ENCODE measurements around the gene PPP2R5D. TPM values are rescaled to one million over a fixed set of nuclear protein-coding genes. Genes with fewer than 3 reads are reported as not detected.
A peak's percentile ranks its signal among the peaks of the same experiment; 100 is the strongest.

Gene PPP2R5D
- total RNA-seq, 1 experiment from 2014 or later: 53.5 TPM

GRCh38 chr6:43038727-43039126 lies 54.4 kb downstream of the PPP2R5D start:
- no peak overlapping the region for H4K8ac ChIP-seq (replicated peaks; ENCODE audit: insufficient read length, low read depth, low read length)
- no peaks in the 10 kb centered on the region for H3K79me1 ChIP-seq (ENCODE audit: insufficient read depth, low read depth, low read length, poor library complexity, severe bottlenecking)
- H3K4me2 ChIP-seq (ENCODE audit: insufficient read depth, insufficient read length, low read length): no peak overlapping the region
- no peak overlapping the region for H2BK12ac ChIP-seq (ENCODE audit: insufficient read length, low read depth, low read length)
- H3K14ac ChIP-seq (ENCODE audit: insufficient read depth, low read length): no peak overlapping the region
- H3K23ac ChIP-seq (ENCODE audit: insufficient read length, low read depth, low read length): no peak overlapping the region
- no peak overlapping the region for H3K4ac ChIP-seq (ENCODE audit: low read depth, low read length)
- no peak overlapping the region for H2BK5ac ChIP-seq (ENCODE audit: insufficient read length, low read length)
- H3T11ph ChIP-seq (ENCODE audit: low read length): no peak overlapping the region
- H2BK120ac ChIP-seq (ENCODE audit: low read depth, low read length, poor library complexity, severe bottlenecking): no peak overlapping the region
- H2BK20ac ChIP-seq (ENCODE audit: low read depth, low read length, poor library complexity, severe bottlenecking): no peak overlapping the region
- H4K91ac ChIP-seq (ENCODE audit: insufficient read length, low read depth, low read length): no peak overlapping the region
- Mint-ChIP-seq H3K27me3 (ENCODE audit: low read depth) (no peaks in the 10 kb centered on the region; the same call in none of the 2 replicates), H3K27ac (no peak overlapping the region; a peak in 2 of 7 replicates), H3K9me3 (no peaks in the 10 kb centered on the region; a peak in 1 of 5 replicates), H3K4me1 (no peaks in the 10 kb centered on the region), H3K4me3 (no peak overlapping the region; a peak in 1 of 5 replicates), H3K36me3 (ENCODE audit: insufficient read depth in 1 of 3, low read depth in 3 of 3) (peaks cover 35 to 84% (median 68%) of the 10 kb centered on the region in 3 experiments)
- H3K9me3 ChIP-seq (ENCODE audit: control insufficient read depth, low read depth, low read length): no peaks in the 10 kb centered on the region
- H2BK15ac ChIP-seq (ENCODE audit: low read depth, low read length): no peak overlapping the region
- no peaks in the 10 kb centered on the region for H3K79me2 ChIP-seq (ENCODE audit: insufficient read depth, low read length)
- H3K27me3 ChIP-seq (ENCODE audit: insufficient read depth, low read length): no peaks in the 10 kb centered on the region
- H4K5ac ChIP-seq (ENCODE audit: insufficient read length, low read depth, low read length): no peak overlapping the region
- no CpG with 5 or more reads among the region's 9 CpGs for WGBS (ENCODE audit: extremely low coverage, insufficient read length, low lambda C conversion rate)
- H2AK5ac ChIP-seq (ENCODE audit: insufficient read length, low read length): no peak overlapping the region
- no peaks in the 10 kb centered on the region for H3K4me1 ChIP-seq (ENCODE audit: insufficient read depth, low read length)
- no peak overlapping the region for H3K56ac ChIP-seq (ENCODE audit: insufficient read length, low read depth, low read length)
- H3K27ac ChIP-seq (ENCODE audit: insufficient read length, low read depth, low read length): no peak overlapping the region
- no peaks in the 10 kb centered on the region for H3K23me2 ChIP-seq (ENCODE audit: insufficient read length, low read depth, low read length, poor library complexity, severe bottlenecking)
- TF ChIP-seq CTCF (conservative IDR thresholded peaks at IDR 0.05): no peak
- DNase-seq: peak; percentile 18
- H2AFZ ChIP-seq (ENCODE audit: low read length): no peak overlapping the region
- no peak overlapping the region for H3K9ac ChIP-seq (ENCODE audit: extremely low read depth, insufficient read length, low read length)
- H4K20me1 ChIP-seq (ENCODE audit: control insufficient read depth, insufficient read depth, insufficient read length): no peaks in the 10 kb centered on the region
- H3K18ac ChIP-seq (ENCODE audit: insufficient read length, low read depth, low read length): no peak overlapping the region

Measured in H9 (cell line).